Psoas muscle (tissue), 8 donors: Measurements from ENCODE around the gene CXCL12. TPM values are rescaled to one million over a fixed set of nuclear protein-coding genes. Genes with fewer than 3 reads are reported as not detected.

Experiments
- ATAC-seq, 4 donors: fragments of 200-7000 bp; cut with Tn5 transposase; one replicate each; pipeline ENCODE4 v1.9.1; 2020; ENCODE audit warnings: moderate library complexity in 3 of 4, mild to moderate bottlenecking in 2 of 4
- DNase-seq, 2 donors: peaks; one replicate each; pipeline ENCODE4 v3.0.0-alpha.2; 2020
- H3K27ac ChIP-seq: fragments of 200-600 bp; one replicate; pipeline ENCODE4 v1.8.0; 2022
- H3K27me3 ChIP-seq, 3 donors: fragments of 200-600 bp in 1 of 3; one replicate each; pipeline versions ENCODE4 v1.6.1 to v1.8.0; 2013 to 2022; ENCODE audit warnings: low read length in 2 of 3, mild to moderate bottlenecking in 2 of 3, moderate library complexity in 1 of 3; ENCODE audit not compliant: insufficient read depth in 3 of 3
- H3K36me3 ChIP-seq, 2 donors: fragments of 200-600 bp in 1 of 2; one replicate each; pipeline versions ENCODE4 v1.6.1 to v1.8.0; 2013 to 2022; ENCODE audit warnings: low read depth in 1 of 2, mild to moderate bottlenecking in 1 of 2, moderate library complexity in 1 of 2; ENCODE audit not compliant: insufficient read depth in 1 of 2
- H3K4me1 ChIP-seq: fragments of 200-600 bp; one replicate; pipeline ENCODE4 v1.8.0; 2022
- H3K4me3 ChIP-seq: fragments of 200-600 bp; one replicate; pipeline ENCODE4 v1.8.0; 2022; ENCODE audit warnings: mild to moderate bottlenecking
- H3K9me3 ChIP-seq: fragments of 200-600 bp; one replicate; pipeline ENCODE4 v1.8.0; 2022
- WGBS, 3 donors: extraction: QIAGEN DNeasy Blood & Tissue Kit; methylation state at CpG; one replicate each; pipeline versions ENCODE4 v1.1.6 to v1.1.7; 2013; 5-methylcytosine and 5-hydroxymethylcytosine counted together
- intact Hi-C, 2 donors: fragments of 100-400 bp; cut with DNase I; formaldehyde crosslinking; loops; one replicate each; pipeline versions ENCODE4 v1.11.0 to v1.14.2; 2022
- polyA plus RNA-seq, 3 donors: library from polyadenylated mRNA; stranded (reverse); fragments of 200-250 nt; gene quantifications; one replicate each; pipeline ENCODE4 v1.2.3, GENCODE V29; 2013
- total RNA-seq, 4 donors: library from RNA; stranded (reverse); fragmentation: NEBNext Ultra II Directional in 2 of 4; extraction: Animal tissue kit (Norgen Biotek cat#: 25700) in 2 of 4; gene quantifications; one replicate each; pipeline versions ENCODE4 v1.2.1 to v1.2.4, GENCODE V29; 2021 to 2023
- TF ChIP-seq, protein P1 (sequence below): fragments of 200-600 bp; IDR thresholded peaks from one replicate; pipeline ENCODE4 v1.8.0; 2022; ENCODE audit warnings: antibody characterized with exemption
- donor health status: healthy with polysubstance abuse.
- donor health status: DM: no; HTN: no; CAD: no; lungs with moderate emphysema.
- donor health status: Bipolar disorder and iron deficiency.
- donor health status: healthy.
- donor health status: DM: yes; HTN: yes; CAD: no.
- donor health status: DM: no; HTN: no; CAD: no.
- donor health status: DM: no; HTN: no; CAD: no.
- donor health status: DM: yes; HTN: yes; CAD: no.

CXCL12 gene
- total and polyA plus RNA-seq, 7 donors, result 16.1 to 84.4 (median 40.4) TPM

DNA sequence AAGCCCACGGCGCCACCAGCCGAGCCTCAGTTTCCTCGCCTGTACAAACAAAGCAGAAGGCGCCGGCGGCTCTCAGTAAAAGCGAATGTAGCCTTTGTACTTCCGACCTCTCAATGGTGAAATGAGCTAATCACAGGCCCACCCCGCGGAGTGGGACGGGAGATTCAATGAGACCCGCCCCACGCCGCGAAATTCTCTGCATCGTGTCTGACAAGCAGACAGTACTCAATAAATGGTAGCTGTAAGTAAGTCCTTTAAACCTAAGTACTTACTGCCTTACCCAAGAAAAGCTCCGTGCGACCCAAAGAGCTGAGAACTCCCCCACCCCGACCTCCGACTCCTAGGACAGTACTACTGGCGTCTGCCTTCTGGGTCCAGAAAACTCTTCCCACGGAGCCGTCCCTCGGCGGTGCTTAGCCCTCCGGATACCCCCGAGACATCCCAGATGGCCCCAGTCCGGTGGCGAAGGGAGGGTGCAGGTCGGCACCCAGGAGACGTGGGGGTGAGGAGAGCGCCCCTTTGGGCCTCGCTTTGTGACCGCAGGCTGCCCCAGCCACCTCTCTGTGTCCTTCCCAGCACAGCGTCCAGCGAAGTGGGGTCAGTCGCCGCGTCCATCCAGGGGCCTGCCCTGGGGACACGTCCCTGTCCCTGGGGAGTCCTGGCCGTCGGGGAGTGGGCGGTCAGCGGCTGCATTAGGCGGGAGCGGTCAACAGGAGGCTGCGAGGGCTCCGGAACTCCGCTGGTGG lies 972 bp upstream of the CXCL12 start:
- peak overlapping the region; percentile 74 for H3K4me3 ChIP-seq
- peaks cover 33% of the 10 kb centered on the region for H3K4me1 ChIP-seq
- no peaks in the 10 kb centered on the region for H3K27me3 ChIP-seq
- no peak for ATAC-seq
- DNase-seq, result peak in 1 of 2 donors; percentile 37
- H3K36me3 ChIP-seq, result no peaks in the 10 kb centered on the region
- intact Hi-C loops, result loop anchor here (1.0 to 5.0 kb wide), 6 partner anchors 51 to 714 kb away; no protein-coding TSS in a partner anchor
- TF ChIP-seq, protein P1, sequence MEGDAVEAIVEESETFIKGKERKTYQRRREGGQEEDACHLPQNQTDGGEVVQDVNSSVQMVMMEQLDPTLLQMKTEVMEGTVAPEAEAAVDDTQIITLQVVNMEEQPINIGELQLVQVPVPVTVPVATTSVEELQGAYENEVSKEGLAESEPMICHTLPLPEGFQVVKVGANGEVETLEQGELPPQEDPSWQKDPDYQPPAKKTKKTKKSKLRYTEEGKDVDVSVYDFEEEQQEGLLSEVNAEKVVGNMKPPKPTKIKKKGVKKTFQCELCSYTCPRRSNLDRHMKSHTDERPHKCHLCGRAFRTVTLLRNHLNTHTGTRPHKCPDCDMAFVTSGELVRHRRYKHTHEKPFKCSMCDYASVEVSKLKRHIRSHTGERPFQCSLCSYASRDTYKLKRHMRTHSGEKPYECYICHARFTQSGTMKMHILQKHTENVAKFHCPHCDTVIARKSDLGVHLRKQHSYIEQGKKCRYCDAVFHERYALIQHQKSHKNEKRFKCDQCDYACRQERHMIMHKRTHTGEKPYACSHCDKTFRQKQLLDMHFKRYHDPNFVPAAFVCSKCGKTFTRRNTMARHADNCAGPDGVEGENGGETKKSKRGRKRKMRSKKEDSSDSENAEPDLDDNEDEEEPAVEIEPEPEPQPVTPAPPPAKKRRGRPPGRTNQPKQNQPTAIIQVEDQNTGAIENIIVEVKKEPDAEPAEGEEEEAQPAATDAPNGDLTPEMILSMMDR, result no peak
- no peaks in the 10 kb centered on the region for H3K9me3 ChIP-seq
- 79 to 81% (median 79%) methylated on average over 50 of the region's 50 CpGs for WGBS, 3 donors
- H3K27ac ChIP-seq, result peak overlapping the region; percentile 86

DNA sequence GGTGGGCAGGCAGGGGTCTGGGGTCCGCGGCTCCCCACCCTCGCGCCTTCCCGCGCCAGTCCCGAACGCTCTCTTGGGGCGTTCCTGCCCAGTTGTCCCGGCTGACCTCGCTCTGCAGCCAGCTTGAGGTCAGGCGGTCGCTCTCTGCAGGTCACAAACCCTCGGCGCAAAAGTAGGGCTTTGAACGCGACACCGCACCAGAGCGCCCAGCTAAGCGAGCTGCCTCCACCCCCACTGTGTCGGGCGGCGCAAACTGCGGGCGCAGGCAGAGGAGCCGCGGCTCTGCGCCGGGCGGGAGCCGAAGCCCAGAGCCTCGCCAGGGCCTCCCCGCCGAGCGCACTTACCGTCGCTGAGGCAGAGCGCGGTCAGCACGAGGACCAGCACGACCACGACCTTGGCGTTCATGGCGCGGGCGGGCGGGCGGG lies 284 bp downstream of the CXCL12 start:
- Histone ChIP-seq H3K9me3 (no peaks in the 10 kb centered on the region), H3K4me3 (peak overlapping the region; percentile 74), H3K27me3 (no peaks in the 10 kb centered on the region), H3K4me1 (peaks cover 45% of the 10 kb centered on the region), H3K36me3 (peaks cover 0 to 5% of the 10 kb centered on the region in 2 donors), H3K27ac (peak overlapping the region; percentile 86)
- 0 to 2% (median 0%) methylated on average over 25 to 48 of the region's 48 CpGs for WGBS, 3 donors
- ATAC-seq, result peak; percentile 41 to 60 (median 44)
- peak; percentile 39 to 70 for DNase-seq
- intact Hi-C loops, result loop anchor here (1.0 to 5.0 kb wide), 6 partner anchors 50 to 712 kb away; no protein-coding TSS in a partner anchor
- TF ChIP-seq, protein P1, result no peak

DNA sequence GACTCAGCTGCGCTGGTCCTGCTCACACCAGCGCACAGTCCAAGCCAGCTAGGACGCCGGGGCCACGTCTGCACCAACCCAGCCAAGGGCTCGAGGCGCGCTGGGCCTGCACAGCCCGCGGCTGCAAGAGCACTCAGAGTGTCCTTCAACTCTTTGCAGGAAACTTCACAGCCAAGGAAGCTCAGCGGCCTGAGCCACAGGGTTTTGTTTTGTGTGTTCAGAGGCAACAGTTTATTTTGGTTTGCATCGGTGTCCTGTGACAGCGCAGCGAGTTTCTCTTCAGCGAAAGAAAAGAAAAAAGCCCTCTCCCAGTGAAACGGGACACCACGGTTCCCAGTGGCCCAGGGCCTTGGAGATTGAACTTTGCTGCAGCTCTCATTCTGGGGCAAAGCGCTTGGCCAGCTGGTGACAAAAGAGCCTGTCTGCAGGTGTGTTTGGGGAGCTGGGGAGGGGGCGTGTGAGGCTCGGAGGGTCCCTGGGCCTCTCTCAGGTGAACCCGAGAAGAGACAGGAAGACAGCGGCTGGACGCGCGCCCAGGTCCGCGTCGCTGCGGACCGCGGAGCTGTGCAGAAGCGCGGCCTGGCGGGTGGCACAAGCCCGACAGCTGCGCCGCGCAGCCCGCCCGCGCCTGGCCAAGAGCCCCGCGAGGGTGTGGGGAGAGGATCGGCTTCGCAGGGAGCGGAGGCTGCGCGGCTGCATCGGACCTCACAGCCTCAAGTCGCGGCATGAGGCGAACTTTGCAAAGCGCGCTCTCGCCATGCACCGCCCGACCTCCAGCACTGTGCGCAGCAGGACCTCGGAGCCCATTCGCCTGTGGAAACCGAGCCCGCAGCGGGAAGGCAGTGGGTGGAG lies 922 bp downstream of the CXCL12 start:
- peaks cover 43% of the 10 kb centered on the region for H3K4me1 ChIP-seq
- H3K27me3 ChIP-seq, result no peaks in the 10 kb centered on the region
- WGBS, 3 donors, result 0 to 1% (median 0%) methylated on average over 40 to 63 of the region's 63 CpGs
- intact Hi-C loops, result loop anchor here (2.0 kb wide), 4 partner anchors 49 to 709 kb away; no protein-coding TSS in a partner anchor
- H3K9me3 ChIP-seq, result no peaks in the 10 kb centered on the region
- ATAC-seq (peak; percentile 78 to 86 (median 82)), DNase-seq (peak; percentile 60 to 81)
- peak overlapping the region; percentile 86 for H3K27ac ChIP-seq
- H3K4me3 ChIP-seq, result peak overlapping the region; percentile 74
- TF ChIP-seq, protein P1, result peak; percentile 15
- peaks cover 0 to 11% of the 10 kb centered on the region in 2 donors for H3K36me3 ChIP-seq

DNA sequence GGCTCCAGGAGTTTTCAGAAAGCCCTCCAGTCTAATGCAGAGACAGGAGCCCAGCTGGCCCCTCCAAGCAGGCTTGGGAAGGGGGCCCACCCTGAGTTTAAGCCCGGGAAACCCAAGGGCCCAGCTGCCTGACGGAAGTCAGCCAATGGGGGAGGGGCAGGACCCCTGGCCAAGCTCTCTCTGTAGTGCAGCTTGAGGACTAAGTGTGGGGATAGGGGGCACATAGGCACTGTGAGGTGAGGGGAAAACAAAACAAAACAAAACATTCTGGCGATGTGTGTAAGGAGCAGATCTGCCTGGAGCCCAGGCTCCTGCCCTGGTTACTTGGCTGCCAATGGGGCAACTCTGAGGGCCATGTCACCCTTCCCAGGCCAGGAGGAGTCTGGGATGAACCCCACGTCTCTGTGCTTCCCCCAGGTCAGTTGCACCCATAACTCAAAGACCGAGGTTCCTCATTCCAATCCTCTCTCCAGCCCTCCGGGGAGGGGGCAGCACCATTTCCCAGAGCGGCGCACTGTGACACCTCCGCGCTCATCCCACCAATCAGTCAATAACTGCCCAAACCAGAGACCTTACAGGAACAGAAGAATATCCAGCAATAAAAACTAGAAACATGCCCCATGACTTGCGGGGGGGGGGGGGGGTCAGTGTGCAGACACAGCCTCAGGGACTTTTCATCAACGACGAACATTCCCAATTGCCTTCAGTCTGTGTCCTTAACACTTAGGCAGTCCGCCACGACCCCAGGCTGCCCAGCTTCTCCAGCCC lies 1.7 kb downstream of the CXCL12 start:
- ATAC-seq (no peak), DNase-seq (no peak)
- TF ChIP-seq, protein P1, result no peak
- 25 to 31% (median 29%) methylated on average over 15 of the region's 15 CpGs for WGBS, 3 donors
- Histone ChIP-seq H3K9me3 (no peaks in the 10 kb centered on the region), H3K27me3 (no peaks in the 10 kb centered on the region), H3K36me3 (peaks cover 0 to 18% of the 10 kb centered on the region in 2 donors), H3K4me3 (peak overlapping the region; percentile 74), H3K4me1 (peaks cover 43% of the 10 kb centered on the region), H3K27ac (peak overlapping the region; percentile 86)
- intact Hi-C loops, result no loop called here
